HEK293 (cell line): Measurements from ENCODE around the gene TRAK1.

Experiments used
- CTCF ChIA-PET: fragments of 350-600 bp; formaldehyde crosslinking; extraction: SDS; loops from one replicate; lab custom pipeline; 2021; ENCODE audit warnings: antibody characterized with exemption; lab: Yijun Ruan, JAX
- POLR2A ChIA-PET: fragments of 300-600 bp; formaldehyde crosslinking; extraction: SDS; loops from one replicate; lab custom pipeline; 2020; ENCODE audit warnings: antibody characterized with exemption, inconsistent platforms; lab: Yijun Ruan, JAX
- H3K27ac ChIP-seq: fragments of 200-500 bp; sonication (Bioruptor generic); 2 replicates; pipeline ENCODE4 v1.5.1; 2014; ENCODE audit warnings: low read depth, low read length, control low read depth, inconsistent platforms; ENCODE audit errors: extremely low read depth
- H3K36me3 ChIP-seq, 2 experiments: fragments of 200-500 bp in 1 of 2; sonication (Bioruptor generic) in 1 of 2; 1 replicate in 1 of 2; 2 replicates in 1 of 2; pipeline ENCODE4 v1.5.1; 2014 to 2017; ENCODE audit warnings: inconsistent platforms in 2 of 2, low read length in 2 of 2; ENCODE audit not compliant: control insufficient read depth in 2 of 2, insufficient read depth in 1 of 2
- H3K4me1 ChIP-seq: fragments of 200-500 bp; sonication (Bioruptor generic); 2 replicates; pipeline ENCODE4 v1.5.1; 2014; ENCODE audit warnings: mild to moderate bottlenecking, low read length, inconsistent platforms; ENCODE audit not compliant: control insufficient read depth, insufficient read depth
- H3K4me3 ChIP-seq: 2 replicates; pipeline ENCODE4 v1.5.1; 2011; ENCODE audit warnings: low read depth, mild to moderate bottlenecking, control low read depth, low read length, moderate library complexity
- H3K9me3 ChIP-seq: fragments of 200-500 bp; sonication (Bioruptor generic); 2 replicates; pipeline ENCODE4 v1.5.1; 2014; ENCODE audit warnings: low read depth, low read length, inconsistent platforms; ENCODE audit not compliant: control insufficient read depth, insufficient read depth
- BCL6B ChIP-seq: fragments of 450-650 bp; formaldehyde crosslinking; IDR thresholded peaks from 2 replicates; pipeline ENCODE4 v1.5.1; 2017; ENCODE audit warnings: missing biosample characterization, missing genetic modification characterization
- GLIS1 ChIP-seq: fragments of 450-650 bp; formaldehyde crosslinking; IDR thresholded peaks from 2 replicates; pipeline ENCODE4 v1.5.1; 2016; ENCODE audit warnings: missing biosample characterization, missing genetic modification characterization
- GLIS2 ChIP-seq: fragments of 450-650 bp; formaldehyde crosslinking; IDR thresholded peaks from 2 replicates; pipeline ENCODE4 v1.5.1; 2016; ENCODE audit warnings: missing biosample characterization, missing genetic modification characterization
- HIC1 ChIP-seq: fragments of 450-650 bp; formaldehyde crosslinking; IDR thresholded peaks from 2 replicates; pipeline ENCODE4 v1.5.1; 2016; ENCODE audit warnings: missing biosample characterization, missing genetic modification characterization
- IKZF3 ChIP-seq: fragments of 450-650 bp; IDR thresholded peaks from 2 replicates; pipeline ENCODE4 v1.5.0; 2018; ENCODE audit warnings: missing biosample characterization, mild to moderate bottlenecking, missing genetic modification characterization, moderate library complexity
- KLF10 ChIP-seq: fragments of 450-650 bp; IDR thresholded peaks from 2 replicates; pipeline ENCODE4 v1.5.1; 2018; ENCODE audit warnings: missing biosample characterization, mild to moderate bottlenecking, missing genetic modification characterization
- KLF7 ChIP-seq: fragments of 450-650 bp; formaldehyde crosslinking; IDR thresholded peaks from 2 replicates; pipeline ENCODE4 v1.5.1; 2016; ENCODE audit warnings: missing biosample characterization, missing genetic modification characterization, borderline replicate concordance
- OSR2 ChIP-seq: fragments of 450-650 bp; formaldehyde crosslinking; IDR thresholded peaks from 2 replicates; pipeline ENCODE4 v1.5.1; 2016; ENCODE audit warnings: missing biosample characterization, missing genetic modification characterization
- PRDM1 ChIP-seq: fragments of 450-650 bp; formaldehyde crosslinking; IDR thresholded peaks from 2 replicates; pipeline ENCODE4; 2016; ENCODE audit warnings: missing biosample characterization, missing genetic modification characterization
- PRDM6 ChIP-seq: fragments of 450-650 bp; formaldehyde crosslinking; IDR thresholded peaks from 2 replicates; pipeline ENCODE4 v1.5.1; 2017; ENCODE audit warnings: missing biosample characterization, missing genetic modification characterization
- SP7 ChIP-seq: fragments of 450-650 bp; formaldehyde crosslinking; IDR thresholded peaks from 2 replicates; pipeline ENCODE4 v1.5.1; 2016; ENCODE audit warnings: missing biosample characterization, missing genetic modification characterization
- ZBTB20 ChIP-seq: fragments of 450-650 bp; formaldehyde crosslinking; IDR thresholded peaks from 2 replicates; pipeline ENCODE4 v1.5.1; 2016; ENCODE audit warnings: missing biosample characterization, missing genetic modification characterization
- ZBTB48 ChIP-seq: fragments of 450-650 bp; formaldehyde crosslinking; IDR thresholded peaks from 2 replicates; pipeline ENCODE4 v1.5.1; 2016; ENCODE audit warnings: missing biosample characterization, missing genetic modification characterization
- ZFP3 ChIP-seq: fragments of 450-650 bp; formaldehyde crosslinking; IDR thresholded peaks from 2 replicates; pipeline ENCODE4 v1.5.1; 2016; ENCODE audit warnings: low read depth, missing biosample characterization, missing genetic modification characterization
- ZNF26 ChIP-seq: fragments of 450-650 bp; formaldehyde crosslinking; IDR thresholded peaks from 2 replicates; pipeline ENCODE4 v1.5.1; 2016; ENCODE audit warnings: missing biosample characterization, missing genetic modification characterization
- ZNF341 ChIP-seq: fragments of 450-650 bp; formaldehyde crosslinking; IDR thresholded peaks from 2 replicates; pipeline ENCODE4; 2016; ENCODE audit warnings: low read depth, missing biosample characterization, missing genetic modification characterization
- ZNF362 ChIP-seq: fragments of 450-650 bp; formaldehyde crosslinking; IDR thresholded peaks from 2 replicates; pipeline ENCODE4 v1.5.1; 2016; ENCODE audit warnings: missing biosample characterization, missing genetic modification characterization
- ZNF366 ChIP-seq: fragments of 450-650 bp; formaldehyde crosslinking; conservative IDR thresholded peaks from 2 replicates; pipeline ENCODE4 v1.5.1; 2016; ENCODE audit warnings: missing biosample characterization, missing genetic modification characterization
- ZNF518A ChIP-seq: fragments of 450-650 bp; formaldehyde crosslinking; conservative IDR thresholded peaks from 2 replicates; pipeline ENCODE4 v1.5.1; 2016; ENCODE audit warnings: low read depth, missing biosample characterization, missing genetic modification characterization
- ZNF629 ChIP-seq: fragments of 450-650 bp; formaldehyde crosslinking; IDR thresholded peaks from 2 replicates; pipeline ENCODE4 v1.5.1; 2017; ENCODE audit warnings: missing biosample characterization, missing genetic modification characterization
- ZNF658 ChIP-seq: fragments of 450-650 bp; formaldehyde crosslinking; IDR thresholded peaks from 2 replicates; pipeline ENCODE4; 2016; ENCODE audit warnings: missing biosample characterization, missing genetic modification characterization
- ZNF664 ChIP-seq: fragments of 450-650 bp; formaldehyde crosslinking; IDR thresholded peaks from 2 replicates; pipeline ENCODE4 v1.5.1; 2016; ENCODE audit warnings: missing biosample characterization, missing genetic modification characterization
- ZNF768 ChIP-seq: fragments of 450-650 bp; formaldehyde crosslinking; IDR thresholded peaks from 2 replicates; pipeline ENCODE4 v1.5.1; 2018; ENCODE audit warnings: missing biosample characterization, mild to moderate bottlenecking, missing genetic modification characterization
- ZSCAN16 ChIP-seq: fragments of 450-650 bp; formaldehyde crosslinking; IDR thresholded peaks from 2 replicates; pipeline ENCODE4 v1.5.1; 2016; ENCODE audit warnings: missing biosample characterization, missing genetic modification characterization

Gene TRAK1

GRCh38 chr3:42176242-42177034 is 85.3 kb downstream of the TRAK1 start:
- Histone ChIP-seq H3K36me3 (peaks cover 0 to 5% of the 10 kb centered on the region in 2 experiments; a peak in 1 of 3 replicates), H3K27ac (no peak overlapping the region), H3K4me3 (no peak overlapping the region), H3K9me3 (no peaks in the 10 kb centered on the region), H3K4me1 (no peaks in the 10 kb centered on the region; the same call in 1 of the 2 replicates)
- ChIA-PET CTCF (interaction anchor here (0.6 to 5.3 kb wide), 2 partner anchors 15 to 17 kb away, joined by 4 to 28 read pairs; no protein-coding TSS in a partner anchor), POLR2A (interaction anchor here (0.5 kb wide), 1 partner anchor 9 kb away, joined by 4 read pairs; no protein-coding TSS in a partner anchor)
- TF ChIP-seq KLF10 (tag by site-specific recombination) (peak; percentile 47; the same call in 1 of the 2 replicates), ZNF664 (tag by site-specific recombination) (no peak), ZNF518A (tag by site-specific recombination) (no peak), ZNF362 (tag by site-specific recombination) (0 out of 2 replicates have a peak, but pooled peaks have one; percentile 35), SP7 (tag by site-specific recombination) (peak; percentile 70), PRDM6 (tag by site-specific recombination) (peak; percentile 35; the same call in 1 of the 2 replicates), BCL6B (tag by site-specific recombination) (peak; percentile 84), ZNF768 (tag by site-specific recombination) (no peak), ZNF26 (tag by site-specific recombination) (no peak), ZSCAN16 (tag by site-specific recombination) (no peak), ZNF341 (tag by site-specific recombination) (no peak), ZNF629 (tag by site-specific recombination) (peak; percentile 52; the same call in 1 of the 2 replicates), ZBTB48 (tag by site-specific recombination) (no peak), KLF7 (no peak), IKZF3 (no peak), ZNF658 (tag by site-specific recombination) (no peak), PRDM1 (tag by site-specific recombination) (no peak), ZBTB20 (tag by site-specific recombination) (no peak), ZFP3 (tag by site-specific recombination) (no peak), OSR2 (peak; percentile 80), GLIS1 (peak; percentile 39), ZNF366 (tag by site-specific recombination) (peak; percentile 74), GLIS2 (tag by site-specific recombination) (no peak), HIC1 (peak; percentile 60; the same call in 1 of the 2 replicates)
